ENCODE data around the gene HERC6. TPM values are rescaled to one million over a fixed set of nuclear protein-coding genes. Genes with fewer than 3 reads are reported as not detected.
"Not testable (repeated sequence)": the region's sequence is repeated elsewhere in the genome, so short reads cannot be mapped to it uniquely, and the experiment has no call there.

Gene HERC6
- total RNA-seq, 1 experiment from 2014 or later, result 1.8 TPM

DNA sequence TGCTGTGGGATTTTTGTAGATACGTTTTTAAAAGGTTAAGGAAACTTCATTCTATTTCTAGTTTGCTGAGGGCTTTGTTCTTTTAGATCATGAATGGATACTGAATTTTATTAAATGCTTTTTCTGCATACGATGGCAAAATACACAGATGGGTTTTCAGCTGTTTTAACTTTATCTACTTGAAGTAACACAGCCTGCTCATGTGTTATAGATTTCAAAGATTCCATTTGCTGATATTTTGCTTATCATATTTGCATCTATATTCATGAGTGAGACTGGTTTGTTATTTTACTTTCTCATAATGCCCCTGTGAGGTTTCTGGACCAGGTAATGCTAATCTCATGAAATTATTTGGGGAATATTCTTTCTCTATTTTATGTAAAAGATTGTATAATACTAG is 43.8 kb downstream of the HERC6 start:
- no peaks in the 10 kb centered on the region for H3K4me1 ChIP-seq (ENCODE audit: low read length)
- H3K9me2 ChIP-seq (replicated peaks; ENCODE audit: insufficient read depth, low read length), result no peaks in the 10 kb centered on the region
- no peaks in the 10 kb centered on the region for H3K9me3 ChIP-seq (ENCODE audit: low read length)
- H4K20me1 ChIP-seq (ENCODE audit: insufficient read depth, low read depth, low read length), result no peaks in the 10 kb centered on the region
- no peaks in the 10 kb centered on the region for H3K27me3 ChIP-seq (ENCODE audit: low read length)
- H3K36me3 ChIP-seq (ENCODE audit: insufficient read depth, low read length), result no peaks in the 10 kb centered on the region
- H3K4me2 ChIP-seq (ENCODE audit: low read depth, low read length, poor library complexity, severe bottlenecking), result no peak overlapping the region
- no peak overlapping the region for H3K27ac ChIP-seq (ENCODE audit: low read length)
- DNase-seq, result no peak
- no peak overlapping the region for H2AFZ ChIP-seq (ENCODE audit: low read length)
- H3K4me3 ChIP-seq (ENCODE audit: low read length), result no peak overlapping the region
- no peak overlapping the region for H3K9ac ChIP-seq (ENCODE audit: low read length)
- H3K79me2 ChIP-seq (ENCODE audit: low read length), result no peaks in the 10 kb centered on the region

DNA sequence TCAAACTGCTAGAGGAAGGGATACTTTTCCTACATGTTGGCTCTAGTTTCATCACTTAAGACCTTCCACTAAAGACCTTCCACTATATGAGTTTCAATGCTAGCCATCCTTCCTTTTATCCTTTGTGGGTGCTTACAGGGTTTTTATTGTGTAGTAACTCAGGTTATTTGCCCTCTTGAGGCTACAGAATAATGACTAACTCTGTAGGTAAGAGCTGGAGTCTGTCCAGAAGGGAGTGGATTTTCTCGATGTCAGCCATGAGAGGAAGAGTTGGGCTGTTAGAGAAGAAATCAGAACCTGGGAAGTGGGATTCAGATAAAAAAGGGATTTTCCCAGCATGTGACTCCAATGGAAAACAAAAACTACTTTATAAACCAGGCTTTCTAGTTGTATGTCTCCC is 50.7 kb downstream of the HERC6 start:
- Histone ChIP-seq H3K36me3 (ENCODE audit: insufficient read depth, low read length) (no peaks in the 10 kb centered on the region), H3K9me2 (replicated peaks; ENCODE audit: insufficient read depth, low read length) (no peaks in the 10 kb centered on the region), H2AFZ (ENCODE audit: low read length) (no peak overlapping the region), H3K4me1 (ENCODE audit: low read length) (no peaks in the 10 kb centered on the region), H3K9me3 (ENCODE audit: low read length) (no peaks in the 10 kb centered on the region), H3K27me3 (ENCODE audit: low read length) (no peaks in the 10 kb centered on the region), H3K4me3 (ENCODE audit: low read length) (no peak overlapping the region), H3K9ac (ENCODE audit: low read length) (no peak overlapping the region), H3K27ac (ENCODE audit: low read length) (no peak overlapping the region), H4K20me1 (ENCODE audit: insufficient read depth, low read depth, low read length) (no peaks in the 10 kb centered on the region), H3K79me2 (ENCODE audit: low read length) (no peaks in the 10 kb centered on the region), H3K4me2 (ENCODE audit: low read depth, low read length, poor library complexity, severe bottlenecking) (no peak overlapping the region)
- DNase-seq, result no peak

DNA sequence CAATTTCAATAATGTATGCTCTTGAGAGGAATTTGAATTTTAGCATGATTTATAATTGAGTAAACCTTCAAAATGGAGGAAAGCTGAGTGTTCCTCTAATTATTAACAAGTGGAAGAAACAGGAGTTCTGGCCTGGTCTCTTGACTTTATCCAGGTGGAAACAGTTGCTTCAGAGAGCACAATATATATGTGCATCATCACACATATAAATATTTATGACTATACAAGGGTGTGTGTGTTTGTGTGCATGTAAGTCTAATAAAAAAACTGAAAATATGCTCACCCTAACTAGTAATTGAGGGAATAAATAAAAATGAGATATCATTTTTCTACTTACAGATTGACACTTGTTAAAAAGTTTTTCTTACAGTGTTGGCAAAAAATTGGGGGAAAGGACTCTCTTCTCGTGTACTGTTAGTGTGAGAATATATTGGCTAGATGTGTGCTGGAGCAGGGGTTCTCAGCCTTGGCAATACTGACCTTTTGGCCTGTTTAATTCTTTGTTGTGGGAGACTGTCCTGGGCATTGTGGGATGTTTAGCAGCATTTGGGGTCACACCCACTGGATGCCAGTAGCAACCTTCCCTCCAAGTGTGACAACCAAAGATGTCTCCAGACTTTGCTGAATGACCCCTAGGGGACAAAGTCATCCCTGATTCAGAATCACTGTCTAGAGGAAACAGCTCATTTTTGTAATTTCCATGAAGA is 57.5 kb downstream of the HERC6 start:
- Histone ChIP-seq H3K9ac (ENCODE audit: low read length) (no peak overlapping the region), H2AFZ (ENCODE audit: low read length) (no peak overlapping the region), H3K9me2 (replicated peaks; ENCODE audit: insufficient read depth, low read length) (no peaks in the 10 kb centered on the region), H3K9me3 (ENCODE audit: low read length) (no peaks in the 10 kb centered on the region), H3K79me2 (ENCODE audit: low read length) (no peaks in the 10 kb centered on the region), H3K4me3 (ENCODE audit: low read length) (no peak overlapping the region), H4K20me1 (ENCODE audit: insufficient read depth, low read depth, low read length) (no peaks in the 10 kb centered on the region), H3K36me3 (ENCODE audit: insufficient read depth, low read length) (no peaks in the 10 kb centered on the region), H3K27ac (ENCODE audit: low read length) (no peak overlapping the region), H3K4me1 (ENCODE audit: low read length) (no peaks in the 10 kb centered on the region), H3K27me3 (ENCODE audit: low read length) (no peaks in the 10 kb centered on the region), H3K4me2 (ENCODE audit: low read depth, low read length, poor library complexity, severe bottlenecking) (no peak overlapping the region)
- DNase-seq, result no peak

DNA sequence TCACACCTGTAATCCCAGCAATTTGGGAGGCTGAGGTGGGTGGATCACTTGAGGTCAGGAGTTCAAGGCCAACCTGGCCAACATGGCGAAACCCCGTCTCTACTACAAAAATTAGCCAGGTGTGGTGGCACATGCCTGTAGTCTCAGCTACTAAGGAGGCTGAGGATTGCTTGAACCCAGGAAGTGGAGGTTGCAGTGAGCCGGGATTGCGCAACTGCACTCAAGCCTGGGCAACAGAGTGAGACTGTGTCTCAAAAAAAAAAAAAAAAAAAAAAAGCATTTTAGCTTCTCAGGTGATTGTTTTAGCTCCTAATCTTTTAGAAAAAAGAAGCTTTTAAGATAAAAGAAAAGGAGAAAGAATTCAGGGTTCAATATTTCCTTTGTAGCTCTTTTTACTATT is 59.2 kb downstream of the HERC6 start:
- not testable (repeated sequence) for H3K4me3 ChIP-seq (ENCODE audit: low read length); H3K27me3 ChIP-seq (ENCODE audit: low read length); H3K9ac ChIP-seq (ENCODE audit: low read length); H3K4me2 ChIP-seq (ENCODE audit: low read depth, low read length, poor library complexity, severe bottlenecking); DNase-seq; H4K20me1 ChIP-seq (ENCODE audit: insufficient read depth, low read depth, low read length); H2AFZ ChIP-seq (ENCODE audit: low read length); H3K9me3 ChIP-seq (ENCODE audit: low read length); H3K36me3 ChIP-seq (ENCODE audit: insufficient read depth, low read length); H3K79me2 ChIP-seq (ENCODE audit: low read length); H3K27ac ChIP-seq (ENCODE audit: low read length); H3K4me1 ChIP-seq (ENCODE audit: low read length); H3K9me2 ChIP-seq (replicated peaks; ENCODE audit: insufficient read depth, low read length)

DNA sequence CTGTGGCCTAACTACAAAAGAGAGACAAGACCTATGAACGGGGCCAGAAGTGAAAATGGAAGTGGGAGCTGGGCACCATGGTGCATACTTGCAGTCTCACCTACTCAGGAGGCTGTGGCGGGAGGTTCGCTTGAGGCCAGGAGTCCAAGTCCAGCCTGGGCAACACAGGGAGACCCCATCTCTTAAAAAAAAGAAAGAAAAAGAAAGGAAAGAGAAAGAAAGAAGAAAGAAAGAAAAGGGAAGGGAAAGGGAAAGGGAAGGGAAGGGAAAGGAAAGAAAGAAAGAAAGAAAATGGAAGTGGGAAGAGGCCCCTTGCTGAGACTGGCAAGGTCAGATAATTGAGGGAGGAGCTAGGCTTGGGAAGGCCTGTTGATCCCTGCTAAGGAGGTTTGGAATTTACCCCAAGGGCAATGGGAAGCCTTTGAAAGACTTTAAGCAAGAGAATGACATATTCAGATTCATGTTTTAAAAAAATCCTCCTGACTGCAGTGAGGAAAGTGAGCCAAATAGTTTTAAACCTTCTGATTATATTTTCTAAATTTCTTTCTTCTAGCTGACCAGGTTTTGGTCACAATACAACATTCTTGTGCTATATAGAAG is 60.6 kb downstream of the HERC6 start:
- no peaks in the 10 kb centered on the region for H3K4me1 ChIP-seq (ENCODE audit: low read length)
- H3K4me3 ChIP-seq (ENCODE audit: low read length), result no peak overlapping the region
- H3K9ac ChIP-seq (ENCODE audit: low read length), result no peak overlapping the region
- no peaks in the 10 kb centered on the region for H4K20me1 ChIP-seq (ENCODE audit: insufficient read depth, low read depth, low read length)
- H3K9me3 ChIP-seq (ENCODE audit: low read length), result no peaks in the 10 kb centered on the region
- H3K27me3 ChIP-seq (ENCODE audit: low read length), result no peaks in the 10 kb centered on the region
- DNase-seq, result no peak
- no peaks in the 10 kb centered on the region for H3K9me2 ChIP-seq (replicated peaks; ENCODE audit: insufficient read depth, low read length)
- no peak overlapping the region for H3K4me2 ChIP-seq (ENCODE audit: low read depth, low read length, poor library complexity, severe bottlenecking)
- H3K27ac ChIP-seq (ENCODE audit: low read length), result no peak overlapping the region
- H2AFZ ChIP-seq (ENCODE audit: low read length), result no peak overlapping the region
- no peaks in the 10 kb centered on the region for H3K36me3 ChIP-seq (ENCODE audit: insufficient read depth, low read length)
- H3K79me2 ChIP-seq (ENCODE audit: low read length), result no peaks in the 10 kb centered on the region

DNA sequence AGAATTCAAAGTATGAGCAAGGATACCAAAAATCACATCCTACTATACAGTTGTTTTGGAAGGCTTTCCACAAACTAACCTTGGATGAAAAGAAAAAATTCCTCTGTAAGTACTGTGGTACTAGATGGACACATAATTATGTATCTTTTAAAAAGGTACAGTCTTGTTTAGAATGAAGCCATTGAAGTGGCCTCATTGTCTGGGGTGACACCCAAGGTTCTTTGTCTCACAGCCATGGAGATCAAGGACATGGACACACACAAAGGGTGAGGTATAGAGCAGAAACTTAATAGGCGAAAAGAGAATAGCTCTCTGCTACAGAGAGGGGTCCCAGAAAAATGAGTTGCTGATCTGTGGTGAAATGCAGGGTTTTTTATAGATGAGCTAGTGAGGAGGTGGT is 61.5 kb downstream of the HERC6 start:
- no peak overlapping the region for H2AFZ ChIP-seq (ENCODE audit: low read length)
- H3K36me3 ChIP-seq (ENCODE audit: insufficient read depth, low read length), result no peaks in the 10 kb centered on the region
- no peak overlapping the region for H3K9ac ChIP-seq (ENCODE audit: low read length)
- H3K9me2 ChIP-seq (replicated peaks; ENCODE audit: insufficient read depth, low read length), result no peaks in the 10 kb centered on the region
- H3K27me3 ChIP-seq (ENCODE audit: low read length), result no peaks in the 10 kb centered on the region
- H3K27ac ChIP-seq (ENCODE audit: low read length), result no peak overlapping the region
- H3K4me1 ChIP-seq (ENCODE audit: low read length), result no peaks in the 10 kb centered on the region
- H3K4me3 ChIP-seq (ENCODE audit: low read length), result no peak overlapping the region
- no peak for DNase-seq
- no peaks in the 10 kb centered on the region for H3K79me2 ChIP-seq (ENCODE audit: low read length)
- no peak overlapping the region for H3K4me2 ChIP-seq (ENCODE audit: low read depth, low read length, poor library complexity, severe bottlenecking)
- no peaks in the 10 kb centered on the region for H4K20me1 ChIP-seq (ENCODE audit: insufficient read depth, low read depth, low read length)
- no peaks in the 10 kb centered on the region for H3K9me3 ChIP-seq (ENCODE audit: low read length)

DNA sequence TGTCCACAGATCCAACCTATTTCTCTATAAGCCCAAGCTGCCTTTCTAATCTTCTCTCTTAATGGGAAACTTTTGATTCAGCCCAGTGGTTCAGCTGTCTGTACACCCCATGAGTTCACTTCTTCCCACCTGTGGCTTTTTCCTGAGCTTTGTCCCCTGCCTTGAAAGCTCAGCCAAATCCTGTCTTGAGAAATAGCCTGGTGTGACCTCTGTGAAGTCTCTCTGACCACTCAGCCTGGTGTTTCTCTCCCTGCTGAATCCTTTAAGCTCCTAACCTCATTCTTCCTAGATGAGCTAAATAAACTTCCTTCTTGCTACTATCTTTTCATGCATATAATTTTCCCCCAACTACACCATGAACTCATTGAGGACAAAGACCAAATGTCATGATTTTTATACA is 63.0 kb downstream of the HERC6 start:
- Histone ChIP-seq H4K20me1 (ENCODE audit: insufficient read depth, low read depth, low read length) (no peaks in the 10 kb centered on the region), H3K4me1 (ENCODE audit: low read length) (no peaks in the 10 kb centered on the region), H3K79me2 (ENCODE audit: low read length) (no peaks in the 10 kb centered on the region), H3K4me3 (ENCODE audit: low read length) (no peak overlapping the region), H3K9me2 (replicated peaks; ENCODE audit: insufficient read depth, low read length) (no peaks in the 10 kb centered on the region), H3K36me3 (ENCODE audit: insufficient read depth, low read length) (no peaks in the 10 kb centered on the region), H3K4me2 (ENCODE audit: low read depth, low read length, poor library complexity, severe bottlenecking) (no peak overlapping the region), H3K9ac (ENCODE audit: low read length) (no peak overlapping the region), H3K27ac (ENCODE audit: low read length) (no peak overlapping the region), H3K27me3 (ENCODE audit: low read length) (no peaks in the 10 kb centered on the region), H3K9me3 (ENCODE audit: low read length) (no peaks in the 10 kb centered on the region), H2AFZ (ENCODE audit: low read length) (no peak overlapping the region)
- no peak for DNase-seq

DNA sequence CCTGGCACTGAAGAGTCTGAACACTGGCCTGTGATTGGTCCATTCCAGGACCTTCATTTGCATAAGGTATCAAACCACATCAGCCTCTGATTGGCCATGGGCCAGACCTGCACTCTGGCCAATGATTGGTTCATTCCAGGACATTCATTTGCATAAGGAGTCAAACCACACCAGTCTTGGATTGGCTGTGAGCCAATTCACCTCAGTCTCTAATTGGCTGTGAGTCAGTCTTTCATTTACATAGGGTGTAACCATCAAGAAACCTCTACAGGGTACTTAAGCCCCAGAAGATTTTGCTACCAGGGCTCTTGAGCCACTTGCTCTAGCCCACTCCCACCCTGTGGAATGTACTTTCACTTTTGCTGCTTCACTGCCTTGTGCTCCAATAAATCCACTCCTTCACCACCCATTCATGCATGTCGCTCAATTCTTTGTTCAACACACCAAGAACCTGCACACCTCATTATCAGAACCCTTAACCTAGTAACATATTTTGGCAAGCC is 64.1 kb downstream of the HERC6 start:
- no peak for DNase-seq
- Histone ChIP-seq H3K9ac (ENCODE audit: low read length) (no peak overlapping the region), H3K27me3 (ENCODE audit: low read length) (no peaks in the 10 kb centered on the region), H3K4me3 (ENCODE audit: low read length) (no peak overlapping the region), H3K27ac (ENCODE audit: low read length) (no peak overlapping the region), H3K9me2 (replicated peaks; ENCODE audit: insufficient read depth, low read length) (no peaks in the 10 kb centered on the region), H3K4me2 (ENCODE audit: low read depth, low read length, poor library complexity, severe bottlenecking) (no peak overlapping the region), H3K4me1 (ENCODE audit: low read length) (no peaks in the 10 kb centered on the region), H3K36me3 (ENCODE audit: insufficient read depth, low read length) (no peaks in the 10 kb centered on the region), H3K79me2 (ENCODE audit: low read length) (no peaks in the 10 kb centered on the region), H2AFZ (ENCODE audit: low read length) (no peak overlapping the region), H4K20me1 (ENCODE audit: insufficient read depth, low read depth, low read length) (no peaks in the 10 kb centered on the region), H3K9me3 (ENCODE audit: low read length) (no peaks in the 10 kb centered on the region)

Measured in Karpas-422 (cell line).